GM23338 (cell line): ENCODE results near the gene CPSF4. TPM values are rescaled to one million over a fixed set of nuclear protein-coding genes. Genes with fewer than 3 reads are reported as not detected.

Experiments used
- ATAC-seq: fragments of 200-7000 bp; cut with Tn5 transposase; 3 replicates; pipeline ENCODE4 v1.9.1; 2020
- DNase-seq: peaks from one replicate; pipeline ENCODE4 v3.0.0-alpha.2; 2015; ENCODE audit warnings: low spot score
- H2AFZ ChIP-seq: fragments of 200-600 bp; sonication (generic); 2 replicates; pipeline ENCODE4 v1.8.0; 2016; ENCODE audit warnings: antibody characterized with exemption, mild to moderate bottlenecking, moderate library complexity
- H3F3A ChIP-seq: fragments of 200-600 bp; sonication (generic); replicated peaks from 2 replicates; pipeline ENCODE4 v1.8.0; 2017; ENCODE audit warnings: antibody characterized with exemption, mixed run types, low read depth
- H3K27ac ChIP-seq: fragments of 200-600 bp; sonication (generic); 2 replicates; pipeline ENCODE4 v1.6.1; 2016; ENCODE audit warnings: low read depth
- H3K27me3 ChIP-seq: fragments of 200-600 bp; sonication (generic); 2 replicates; pipeline ENCODE4 v1.8.0; 2016; ENCODE audit warnings: mild to moderate bottlenecking, mixed run types, moderate library complexity; ENCODE audit not compliant: insufficient read depth
- H3K36me3 ChIP-seq: fragments of 200-600 bp; sonication (generic); 2 replicates; pipeline ENCODE4 v1.8.0; 2016; ENCODE audit warnings: mild to moderate bottlenecking; ENCODE audit not compliant: insufficient read depth
- H3K4me1 ChIP-seq: fragments of 200-600 bp; sonication (generic); 2 replicates; pipeline ENCODE4 v1.8.0; 2016; ENCODE audit warnings: mild to moderate bottlenecking, moderate library complexity; ENCODE audit not compliant: insufficient read depth
- H3K4me2 ChIP-seq: fragments of 200-600 bp; sonication (generic); 2 replicates; pipeline ENCODE4 v1.7.1; 2017; ENCODE audit warnings: mixed run types
- H3K4me3 ChIP-seq: fragments of 200-600 bp; sonication (generic); 2 replicates; pipeline ENCODE4 v1.6.1; 2016; ENCODE audit warnings: mixed run types
- H3K79me2 ChIP-seq: fragments of 200-600 bp; sonication (generic); replicated peaks from 2 replicates; pipeline ENCODE4 v1.8.0; 2017; ENCODE audit warnings: mild to moderate bottlenecking; ENCODE audit not compliant: insufficient read depth
- H3K9me2 ChIP-seq: fragments of 200-600 bp; sonication (generic); 2 replicates; pipeline ENCODE4 v1.8.0; 2017; ENCODE audit not compliant: insufficient read depth
- H4K20me1 ChIP-seq: fragments of 200-600 bp; sonication (generic); replicated peaks from 2 replicates; pipeline ENCODE4 v1.8.0; 2017; ENCODE audit warnings: mild to moderate bottlenecking; ENCODE audit not compliant: insufficient read depth
- H3K27ac Mint-ChIP-seq: 2 replicates; pipeline ENCODE4 v1.8.0; 2020; ENCODE audit warnings: inconsistent platforms, mild to moderate bottlenecking, moderate library complexity, mixed read lengths
- H3K27me3 Mint-ChIP-seq: 3 replicates; pipeline ENCODE4 v1.8.0; 2022; ENCODE audit warnings: low read depth, mild to moderate bottlenecking, moderate library complexity, mixed read lengths, inconsistent platforms; ENCODE audit not compliant: insufficient read depth, poor library complexity
- H3K36me3 Mint-ChIP-seq: 3 replicates; pipeline ENCODE4 v1.8.0; 2021; ENCODE audit warnings: low read depth, mild to moderate bottlenecking, inconsistent platforms, moderate library complexity, mixed read lengths
- H3K4me1 Mint-ChIP-seq: 3 replicates; pipeline ENCODE4 v1.8.0; 2020; ENCODE audit warnings: mild to moderate bottlenecking, inconsistent platforms, mixed read lengths
- H3K4me3 Mint-ChIP-seq: 3 replicates; pipeline ENCODE4 v1.8.0; 2021; ENCODE audit warnings: moderate library complexity, mild to moderate bottlenecking, inconsistent platforms, mixed read lengths
- H3K9me3 Mint-ChIP-seq: 3 replicates; pipeline ENCODE4 v1.8.0; 2020; ENCODE audit warnings: moderate library complexity, mild to moderate bottlenecking, inconsistent platforms, mixed read lengths
- CREB1 ChIP-seq: fragments of 250-450 bp; sonication (Bioruptor Pico); IDR thresholded peaks from 2 replicates; pipeline ENCODE4 v1.5.0; 2020; ENCODE audit warnings: low read depth, mild to moderate bottlenecking, moderate library complexity
- CTCF ChIP-seq, 2 experiments: fragments of 200-600 bp in 1 of 2; sonication (generic) in 1 of 2; conservative IDR thresholded peaks; 2 replicates each; pipeline versions ENCODE4 v1.5.1 to v1.6.1; 2016 to 2017; ENCODE audit warnings: antibody characterized with exemption in 2 of 2, low read depth in 2 of 2, mild to moderate bottlenecking in 2 of 2, moderate library complexity in 1 of 2
- ETS1 ChIP-seq: IDR thresholded peaks from 2 replicates; pipeline ENCODE4 v1.6.1; 2016; ENCODE audit warnings: antibody characterized with exemption
- EZH2phosphoT487 ChIP-seq: fragments of 200-600 bp; sonication (generic); IDR thresholded peaks from one replicate; pipeline ENCODE4 v1.8.1; 2018; ENCODE audit warnings: antibody characterized with exemption; ENCODE audit not compliant: unreplicated experiment
- NANOG ChIP-seq: IDR thresholded peaks from 2 replicates; pipeline ENCODE4 v1.6.1; 2016; ENCODE audit warnings: antibody characterized with exemption, borderline replicate concordance
- POLR2AphosphoS5 ChIP-seq: IDR thresholded peaks from 2 replicates; pipeline ENCODE4 v1.6.1; 2016; ENCODE audit warnings: antibody characterized with exemption, low read depth
- ZNF114 ChIP-seq: fragments of 250-450 bp; sonication (Bioruptor Pico); IDR thresholded peaks from 2 replicates; pipeline ENCODE4 v1.5.0; 2020; ENCODE audit warnings: mild to moderate bottlenecking, moderate library complexity
- ZNF331 ChIP-seq: fragments of 250-450 bp; sonication (Bioruptor Pico); IDR thresholded peaks from 2 replicates; pipeline ENCODE4 v1.5.0; 2020; ENCODE audit warnings: low read depth, mild to moderate bottlenecking, moderate library complexity
- ZNF462 ChIP-seq: fragments of 250-450 bp; sonication (Bioruptor Pico); IDR thresholded peaks from 2 replicates; pipeline ENCODE4 v1.5.0; 2020; ENCODE audit warnings: mild to moderate bottlenecking, moderate library complexity
- polyA plus RNA-seq: library from polyadenylated mRNA; unstranded; fragments of >200 nt; fragmentation: Nextera tagmentation; extraction: Ambion mirVana; gene quantifications from 2 replicates; pipeline ENCODE4 v1.2.1, GENCODE V29; 2016
- total RNA-seq: library from RNA; depleted of rRNA; stranded (reverse); fragments of >200 nt; shearing (Covaris generic); gene quantifications from 2 replicates; pipeline ENCODE4 v1.2.3, GENCODE V29; 2014

CPSF4 gene
- total and polyA plus RNA-seq, 2 experiments from 2014 or later: 34.3 to 93.2 TPM

GRCh38 chr7:99395616-99396327, 43.0 kb upstream of the CPSF4 start:
- peaks cover 16% of the 10 kb centered on the region for H3K4me1 Mint-ChIP-seq
- no peak overlapping the region for H3K27ac Mint-ChIP-seq
- ATAC-seq (no peak), DNase-seq (peak; percentile 33)
- Histone ChIP-seq H3K27ac (no peak overlapping the region), H3K27me3 (no peaks in the 10 kb centered on the region), H3K9me2 (no peaks in the 10 kb centered on the region), H3K4me3 (no peak overlapping the region), H3K4me2 (no peak overlapping the region), H3K36me3 (peaks cover 20% of the 10 kb centered on the region), H4K20me1 (peaks cover 30% of the 10 kb centered on the region), H3F3A (peaks cover 40% of the 10 kb centered on the region), H3K4me1 (peaks cover 5% of the 10 kb centered on the region; the same call in 1 of the 2 replicates), H3K79me2 (no peaks in the 10 kb centered on the region), H2AFZ (no peak overlapping the region)
- peaks cover 37% of the 10 kb centered on the region for H3K27me3 Mint-ChIP-seq
- TF ChIP-seq POLR2AphosphoS5 (no peak), ETS1 (no peak), ZNF462 (no peak), EZH2phosphoT487 (no peak), CTCF (conservative IDR thresholded peaks at IDR 0.05; ENCODE audit: low read depth in 2 of 2) (peak in 1 of 2 experiments; percentile 32; a peak in 2 of 4 replicates), CREB1 (CRISPR knock-in tag) (no peak), ZNF114 (CRISPR knock-in tag) (no peak), ZNF331 (no peak), NANOG (no peak)
- H3K9me3 Mint-ChIP-seq: no peaks in the 10 kb centered on the region
- H3K36me3 Mint-ChIP-seq: peaks cover 65% of the 10 kb centered on the region
- H3K4me3 Mint-ChIP-seq: no peak overlapping the region
